NT2/D1 (cell line): Measurements from ENCODE around the gene NTM.

Experiments used
- SUZ12 ChIP-seq: IDR thresholded peaks from 2 replicates; pipeline ENCODE4 v1.6.1; 2011; ENCODE audit not compliant: insufficient read length, insufficient read depth; ENCODE audit errors: extremely low read depth
- YY1 ChIP-seq: IDR thresholded peaks from 2 replicates; pipeline ENCODE4 v1.6.1; 2011; ENCODE audit not compliant: insufficient read length, insufficient read depth
- ZNF274 ChIP-seq: IDR thresholded peaks from 2 replicates; pipeline ENCODE4 v1.6.1; 2011; ENCODE audit warnings: mild to moderate bottlenecking, low read depth, low read length

DNA sequence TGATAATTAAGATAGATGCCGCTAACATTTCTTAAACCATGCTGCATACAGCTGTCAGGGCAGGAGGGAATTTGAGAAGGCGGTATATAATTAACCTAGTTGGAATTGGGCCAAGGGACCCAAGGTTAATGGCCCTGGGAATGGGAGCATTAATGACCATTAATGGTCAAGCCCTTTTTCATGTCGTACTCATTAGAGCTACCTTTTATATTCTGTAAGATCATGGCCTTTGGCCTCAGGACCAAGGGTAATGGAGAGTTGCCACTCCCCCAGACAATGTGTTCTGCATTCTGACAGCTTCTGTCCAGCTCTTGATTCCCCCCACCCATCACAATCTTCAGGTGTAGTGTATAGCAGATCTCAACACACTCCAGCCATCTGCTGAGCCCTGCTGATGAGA is 111.6 kb downstream of the NTM start:
- TF ChIP-seq YY1 (no peak), SUZ12 (no peak), ZNF274 (no peak)
